Stomach smooth muscle (tissue), 2 donors: Measurements from ENCODE around the gene ZBTB37.
A peak's percentile ranks its signal among the peaks of the same experiment; 100 is the strongest.
"Not testable (repeated sequence)": the region's sequence is repeated elsewhere in the genome, so short reads cannot be mapped to it uniquely, and the experiment has no call there.

Source experiments
- H3K27ac ChIP-seq: one replicate; pipeline ENCODE4 v1.7.0; 2013; ENCODE audit warnings: mild to moderate bottlenecking, low read length, inconsistent platforms
- H3K27me3 ChIP-seq, 2 donors: one replicate each; pipeline ENCODE4 v1.7.0; 2013; ENCODE audit warnings: low read length in 2 of 2; ENCODE audit not compliant: insufficient read depth in 2 of 2, control insufficient read depth in 1 of 2
- H3K36me3 ChIP-seq, 2 donors: one replicate each; pipeline ENCODE4 v1.7.0; 2013; ENCODE audit warnings: low read length in 2 of 2; ENCODE audit not compliant: control insufficient read depth in 2 of 2, insufficient read depth in 2 of 2
- H3K4me1 ChIP-seq: one replicate; pipeline ENCODE4 v1.7.0; 2013; ENCODE audit warnings: low read length; ENCODE audit not compliant: control insufficient read depth, insufficient read depth
- H3K4me3 ChIP-seq, 2 donors: one replicate each; pipeline ENCODE4 v1.7.0; 2013; ENCODE audit warnings: low read length in 2 of 2
- H3K9ac ChIP-seq, 2 donors: one replicate each; pipeline ENCODE4 v1.7.0; 2013; ENCODE audit warnings: low read length in 2 of 2, mild to moderate bottlenecking in 1 of 2
- H3K9me3 ChIP-seq, 2 donors: one replicate each; pipeline ENCODE4 v1.7.0; 2013; ENCODE audit warnings: low read length in 2 of 2; ENCODE audit not compliant: control insufficient read depth in 2 of 2
- donor health status: healthy.
- donor health status: Pancreatic carcinoma.

ZBTB37 gene

DNA sequence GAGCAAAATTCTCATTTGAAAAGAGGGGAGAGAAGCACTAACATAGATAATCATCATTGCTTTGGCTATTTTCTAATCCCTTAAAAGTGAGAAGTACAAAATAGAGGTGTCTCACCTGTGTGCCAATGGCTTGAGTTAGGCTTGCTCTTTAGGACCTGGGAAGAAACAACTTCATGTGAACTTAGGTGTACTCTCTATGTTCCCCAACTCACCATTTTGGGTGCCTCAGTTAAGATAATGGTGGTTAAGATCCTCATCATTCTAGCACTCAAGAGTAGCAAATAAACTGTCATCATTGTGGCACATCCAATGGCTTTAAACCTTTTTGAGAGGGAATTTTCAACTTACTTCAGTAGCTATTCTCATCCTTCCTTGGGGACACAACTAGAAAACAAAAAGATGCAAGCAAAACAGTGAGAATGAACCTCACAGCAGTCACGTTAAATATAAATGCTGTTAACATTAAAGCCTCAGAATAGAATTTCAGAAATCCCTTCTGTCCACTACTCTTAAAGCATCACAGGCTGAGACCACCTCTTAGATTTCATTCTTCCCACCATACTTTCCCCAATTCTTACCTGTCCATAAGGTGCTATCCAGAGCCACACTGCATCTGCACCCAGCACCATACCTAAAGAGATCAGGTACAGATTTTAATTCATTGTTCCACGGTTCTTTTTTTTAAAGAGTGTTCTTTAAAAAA lies 1.6 kb upstream of the ZBTB37 start:
- Histone ChIP-seq H3K36me3 (peaks cover 35 to 37% of the 10 kb centered on the region in 2 donors), H3K4me3 (peak overlapping the region; percentile 92 to 99), H3K27ac (peak overlapping the region; percentile 90), H3K4me1 (peaks cover 6% of the 10 kb centered on the region), H3K9ac (peak overlapping the region in 1 of 2 donors; percentile 73), H3K9me3 (no peaks in the 10 kb centered on the region), H3K27me3 (no peaks in the 10 kb centered on the region)

DNA sequence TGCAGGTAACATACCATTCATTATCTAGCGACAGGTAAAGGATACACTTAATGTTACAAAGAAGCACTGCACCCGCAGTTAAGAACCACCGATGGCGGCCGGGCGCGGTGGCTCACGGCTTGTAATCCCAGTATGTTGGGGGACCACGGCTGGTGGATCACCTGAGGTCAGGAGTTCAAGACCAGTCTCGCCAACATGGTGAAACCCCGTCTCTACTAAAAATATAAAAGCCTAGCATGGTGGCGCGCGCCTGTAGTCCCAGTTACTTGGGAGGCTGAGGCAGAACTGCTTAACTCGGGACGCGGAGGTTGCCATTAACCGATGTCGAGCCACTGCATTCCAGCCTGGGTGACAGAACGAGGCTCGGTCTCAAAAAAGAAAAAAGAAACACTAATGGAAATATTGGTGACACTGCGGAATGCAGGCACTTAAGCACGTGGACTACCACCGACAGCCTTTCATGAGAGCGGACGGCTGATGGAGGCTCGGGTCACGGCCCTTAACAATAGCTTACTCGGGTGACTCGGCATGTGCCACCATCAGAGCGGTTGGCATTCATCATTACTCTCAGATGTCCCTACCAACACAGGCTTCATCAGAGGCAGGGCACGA lies 933 bp upstream of the ZBTB37 start:
- H3K9me3 ChIP-seq, result no peaks in the 10 kb centered on the region
- H3K4me3 ChIP-seq, result peak overlapping the region; percentile 92 to 99
- H3K27me3 ChIP-seq, result no peaks in the 10 kb centered on the region
- H3K4me1 ChIP-seq, result peaks cover 6% of the 10 kb centered on the region
- peak overlapping the region; percentile 90 for H3K27ac ChIP-seq
- peak overlapping the region; percentile 73 to 80 for H3K9ac ChIP-seq
- H3K36me3 ChIP-seq, result peaks cover 35 to 37% of the 10 kb centered on the region in 2 donors

DNA sequence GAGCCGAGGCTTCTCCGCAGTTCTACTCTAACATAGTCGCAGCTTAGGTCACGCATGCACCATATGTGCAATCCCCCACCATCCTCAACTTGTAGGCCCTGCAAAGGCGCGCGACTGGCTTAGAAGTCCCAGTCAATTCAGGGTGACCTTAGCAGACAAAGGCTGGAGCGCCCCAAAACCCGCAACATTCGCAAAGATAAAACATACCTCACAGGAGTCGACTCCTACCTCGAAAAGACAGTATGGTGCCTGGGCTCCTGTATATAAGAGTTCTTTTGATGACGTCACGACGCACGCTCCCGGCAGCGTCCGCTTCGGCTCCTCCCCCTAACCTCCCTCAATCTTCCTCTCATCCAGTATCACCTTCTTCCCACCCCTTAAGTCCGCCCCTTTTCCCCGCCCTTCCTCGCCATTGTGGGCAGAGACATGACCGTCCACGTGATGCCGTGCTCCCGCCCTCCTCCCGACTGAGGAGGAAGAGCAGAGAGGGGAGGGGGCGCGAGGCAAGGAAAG lies 371 bp upstream of the ZBTB37 start, which contains the start of gene GAS5:
TSS of gene GAS5 (minus strand) at position 237 of the 513 bp plus-strand sequence.
- H3K9ac ChIP-seq, result peak within 1 kb of the TSS; percentile 73 to 80
- H3K36me3 ChIP-seq, result peaks cover 34% of the 10 kb centered on the region in 2 donors
- H3K4me1 ChIP-seq, result peaks cover 6% of the 10 kb centered on the region

DNA sequence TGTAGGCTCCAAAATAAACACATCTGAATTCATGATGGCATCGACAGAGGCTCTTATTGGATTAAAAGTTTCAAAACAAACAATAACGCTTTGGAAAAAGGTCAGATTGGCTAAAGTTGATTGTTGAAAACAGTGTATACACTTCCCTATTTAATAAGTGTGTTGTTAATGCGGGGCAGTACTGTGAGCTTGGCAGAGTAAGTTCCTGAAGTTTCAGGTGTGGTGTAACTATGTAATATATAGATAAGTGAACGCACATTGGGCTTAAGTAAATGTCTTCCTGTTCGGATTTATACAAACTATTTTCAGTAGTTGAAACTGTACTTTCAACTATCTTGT lies 810 bp downstream of the ZBTB37 start:
- Histone ChIP-seq H3K36me3 (peaks cover 25% of the 10 kb centered on the region in 2 donors), H3K9ac (peak overlapping the region; percentile 71 to 73), H3K27ac (peak overlapping the region; percentile 90), H3K4me3 (peak overlapping the region; percentile 92 to 99), H3K4me1 (peaks cover 6% of the 10 kb centered on the region), H3K27me3 (no peaks in the 10 kb centered on the region), H3K9me3 (no peaks in the 10 kb centered on the region)

More for the DNA sequence above, 371 bp upstream of the ZBTB37 start, which contains the start of gene GAS5:
- peak within 1 kb of the TSS; percentile 92 to 99 for H3K4me3 ChIP-seq
- no peaks in the 10 kb centered on the region for H3K27me3 ChIP-seq
- H3K9me3 ChIP-seq, result no peaks in the 10 kb centered on the region
- peak within 1 kb of the TSS; percentile 90 for H3K27ac ChIP-seq

DNA sequence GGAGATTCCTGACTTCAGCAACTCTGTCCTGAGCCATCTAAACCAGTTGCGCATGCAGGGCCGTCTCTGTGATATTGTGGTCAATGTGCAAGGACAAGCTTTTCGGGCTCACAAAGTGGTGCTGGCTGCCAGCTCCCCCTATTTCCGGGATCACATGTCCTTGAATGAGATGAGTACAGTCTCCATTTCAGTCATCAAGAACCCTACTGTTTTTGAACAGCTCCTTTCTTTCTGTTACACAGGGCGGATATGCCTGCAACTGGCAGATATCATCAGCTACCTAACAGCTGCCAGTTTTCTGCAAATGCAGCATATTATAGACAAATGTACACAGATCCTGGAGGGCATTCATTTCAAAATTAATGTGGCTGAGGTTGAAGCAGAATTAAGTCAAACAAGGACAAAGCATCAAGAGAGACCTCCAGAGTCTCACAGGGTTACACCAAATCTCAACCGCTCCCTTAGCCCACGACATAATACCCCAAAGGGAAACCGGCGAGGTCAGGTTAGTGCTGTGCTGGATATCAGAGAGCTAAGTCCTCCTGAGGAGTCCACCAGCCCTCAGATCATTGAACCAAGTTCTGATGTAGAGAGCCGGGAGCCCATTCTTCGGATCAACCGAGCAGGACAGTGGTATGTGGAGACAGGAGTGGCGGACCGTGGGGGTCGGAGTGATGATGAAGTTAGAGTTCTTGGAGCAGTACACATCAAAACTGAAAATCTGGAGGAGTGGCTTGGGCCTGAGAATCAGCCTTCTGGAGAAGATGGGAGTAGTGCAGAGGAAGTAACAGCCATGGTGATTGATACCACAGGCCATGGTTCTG lies 2.3 kb downstream of the ZBTB37 start:
- Histone ChIP-seq H3K36me3 (peaks cover 12 to 16% of the 10 kb centered on the region in 2 donors), H3K4me3 (no peak overlapping the region), H3K27me3 (no peaks in the 10 kb centered on the region), H3K4me1 (peaks cover 6% of the 10 kb centered on the region), H3K9ac (no peak overlapping the region), H3K9me3 (no peaks in the 10 kb centered on the region), H3K27ac (no peak overlapping the region)

DNA sequence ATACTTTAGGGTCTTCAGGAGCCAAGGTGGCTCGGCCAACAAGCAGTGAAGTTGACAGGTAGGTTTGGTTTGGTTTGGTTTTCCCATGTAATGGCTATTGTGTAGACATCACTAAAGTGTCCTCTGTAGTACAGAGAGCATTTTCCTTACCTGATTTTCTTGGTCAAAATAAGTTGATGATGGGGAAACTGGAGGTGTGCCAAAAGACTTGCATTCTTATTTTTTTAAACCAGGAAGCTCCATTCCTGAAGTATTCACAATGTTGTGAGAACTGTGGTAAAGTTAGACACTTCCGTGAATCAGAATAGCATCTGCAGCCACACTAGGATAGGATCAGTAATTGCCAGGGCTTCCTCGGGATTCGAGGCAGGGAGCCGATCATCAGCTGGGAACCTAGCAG lies 2.9 kb downstream of the ZBTB37 start:
- H3K27ac ChIP-seq, result no peak overlapping the region
- no peaks in the 10 kb centered on the region for H3K27me3 ChIP-seq
- H3K4me3 ChIP-seq, result no peak overlapping the region
- peaks cover 14 to 16% of the 10 kb centered on the region in 2 donors for H3K36me3 ChIP-seq
- H3K4me1 ChIP-seq, result peaks cover 6% of the 10 kb centered on the region
- no peak overlapping the region for H3K9ac ChIP-seq
- no peaks in the 10 kb centered on the region for H3K9me3 ChIP-seq

DNA sequence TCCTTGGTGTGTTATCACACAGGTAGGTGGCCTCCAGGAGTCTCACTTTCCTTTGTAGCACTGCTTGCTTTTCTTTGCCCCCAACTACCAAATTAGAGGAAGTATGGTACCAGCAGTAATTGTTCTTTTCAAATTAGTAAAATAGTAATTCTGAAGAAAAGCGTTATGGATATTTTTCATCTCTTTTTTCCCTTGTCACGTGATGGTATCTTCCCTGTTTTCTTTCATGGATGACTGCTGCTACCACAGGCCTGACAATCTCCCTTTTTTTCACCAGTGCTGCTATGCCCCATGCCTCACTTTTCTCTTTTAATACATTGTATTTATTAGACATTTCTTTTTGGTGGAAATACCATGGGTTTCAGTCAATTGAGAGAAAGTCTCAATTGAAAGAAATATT lies 3.3 kb downstream of the ZBTB37 start:
- Histone ChIP-seq H3K4me3 (no peak overlapping the region), H3K4me1 (peaks cover 6% of the 10 kb centered on the region), H3K27ac (no peak overlapping the region), H3K27me3 (no peaks in the 10 kb centered on the region), H3K9ac (no peak overlapping the region), H3K9me3 (no peaks in the 10 kb centered on the region), H3K36me3 (peaks cover 14 to 18% of the 10 kb centered on the region in 2 donors)

DNA sequence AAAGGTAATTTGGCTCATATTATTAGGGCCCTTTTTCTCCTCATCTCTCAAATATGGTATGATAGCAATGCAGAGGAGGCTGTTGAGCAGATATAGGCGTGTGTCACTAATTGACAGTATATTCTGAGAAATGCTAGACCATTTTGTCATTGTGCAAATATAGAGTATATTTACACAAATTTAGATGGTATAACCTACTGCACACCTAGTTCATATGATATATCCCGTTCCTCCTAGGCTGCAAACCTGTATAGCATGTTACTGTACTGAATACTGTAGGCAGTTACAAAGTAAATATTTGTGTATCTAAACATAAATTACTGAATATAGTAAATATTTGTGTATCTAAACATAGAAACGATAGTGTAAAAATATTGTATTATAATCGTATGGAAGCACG lies 8.6 kb downstream of the ZBTB37 start:
- Histone ChIP-seq H3K27me3 (no peaks in the 10 kb centered on the region), H3K36me3 (peaks cover 10 to 21% of the 10 kb centered on the region in 2 donors), H3K27ac (no peak overlapping the region), H3K9me3 (no peaks in the 10 kb centered on the region), H3K9ac (no peak overlapping the region), H3K4me3 (no peak overlapping the region), H3K4me1 (no peaks in the 10 kb centered on the region)

DNA sequence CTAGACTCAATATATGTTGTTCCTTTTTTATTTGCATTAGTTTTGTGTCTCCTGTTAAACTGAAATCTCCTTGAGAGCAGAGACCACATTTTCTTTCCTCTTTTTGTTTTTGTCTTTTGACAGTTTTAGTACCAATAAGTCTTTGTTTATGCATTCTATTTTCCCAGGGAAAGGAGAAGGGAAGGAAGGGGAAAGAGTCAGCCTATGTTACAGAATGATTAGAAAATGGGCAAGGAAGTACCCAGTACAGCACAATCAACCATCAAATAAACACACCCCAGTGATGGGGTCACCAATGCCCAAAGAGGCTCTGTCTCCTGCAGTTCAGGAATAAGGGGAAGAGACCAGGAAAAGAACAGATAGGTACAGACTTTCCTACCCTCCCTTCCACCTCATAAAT lies 10.1 kb downstream of the ZBTB37 start:
- Histone ChIP-seq H3K4me1 (no peaks in the 10 kb centered on the region), H3K27me3 (no peaks in the 10 kb centered on the region), H3K4me3 (no peak overlapping the region), H3K9ac (no peak overlapping the region), H3K9me3 (no peaks in the 10 kb centered on the region), H3K27ac (no peak overlapping the region), H3K36me3 (peaks cover 8 to 20% of the 10 kb centered on the region in 2 donors)

DNA sequence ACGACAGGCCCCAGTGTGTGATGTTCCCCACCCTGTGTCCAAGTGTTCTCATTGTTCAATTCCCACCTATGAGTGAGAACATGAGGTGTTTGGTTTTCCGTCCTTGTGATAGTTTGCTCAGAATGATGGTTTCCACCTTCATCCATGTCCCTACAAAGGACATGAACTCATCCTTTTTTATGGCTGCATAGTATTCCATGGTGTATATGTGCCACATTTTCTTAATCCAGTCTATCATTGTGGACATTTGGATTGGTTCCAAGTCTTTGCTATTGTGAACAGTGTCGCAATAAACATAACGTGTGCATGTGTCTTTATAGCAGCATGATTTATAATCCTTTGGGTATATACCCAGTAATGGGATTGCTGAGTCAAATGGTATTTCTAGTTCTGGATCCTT lies 12.9 kb downstream of the ZBTB37 start:
- H3K27me3 ChIP-seq, H3K9ac ChIP-seq, H3K27ac ChIP-seq, H3K4me1 ChIP-seq, H3K4me3 ChIP-seq, H3K9me3 ChIP-seq: not testable (repeated sequence)
- H3K36me3 ChIP-seq, result peaks cover 10 to 23% of the 10 kb centered on the region in 2 donors
